Body of pancreas (tissue), 4 donors: ENCODE data around the gene B3GNT2.

ENCODE experiments used
- POLR2A ChIP-seq, 3 donors: fragments of 450-650 bp; IDR thresholded peaks; one replicate each; pipeline ENCODE4 v1.6.1; 2016; ENCODE audit warnings: antibody characterized with exemption in 3 of 3, mild to moderate bottlenecking in 2 of 3
- TF ChIP-seq, protein P1 (sequence below), 7 experiments: fragments of 450-650 bp in 4 of 7; fragments of 200-600 bp in 3 of 7; sonication (generic) in 3 of 7; IDR thresholded peaks; one replicate each; pipeline ENCODE4 v1.5.1; 2016 to 2019; ENCODE audit warnings: antibody characterized with exemption in 7 of 7

DNA sequence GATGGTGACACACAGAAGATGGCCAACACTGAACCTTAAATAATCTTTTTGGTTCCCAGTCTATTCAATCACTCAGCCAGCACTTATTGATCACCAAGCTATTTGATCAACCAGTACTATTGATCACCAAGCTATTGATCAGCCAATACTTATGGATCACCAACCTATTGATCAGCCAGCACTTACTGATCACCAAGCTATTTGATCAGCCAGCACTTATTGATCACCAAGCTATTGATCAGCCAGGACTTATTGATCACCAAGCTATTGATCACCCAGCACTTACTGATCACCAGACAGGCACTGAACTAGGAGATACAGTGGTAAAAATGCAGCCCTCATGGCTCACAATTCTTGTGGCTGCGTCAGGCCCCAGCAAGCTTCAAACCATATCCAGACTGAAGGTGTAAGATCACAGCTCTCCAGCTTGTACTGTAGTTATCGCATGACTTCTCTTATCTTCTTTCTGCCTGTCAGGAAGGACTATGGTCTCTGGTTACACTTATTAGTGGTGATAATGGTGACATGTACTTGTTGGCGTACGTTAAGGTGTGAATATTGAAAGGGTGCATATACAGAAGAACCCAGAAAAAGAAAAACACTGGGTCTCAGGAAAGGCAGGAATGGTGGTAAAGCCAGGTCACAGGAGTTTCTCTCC is 18.4 kb upstream of the B3GNT2 start:
- TF ChIP-seq, protein P1, sequence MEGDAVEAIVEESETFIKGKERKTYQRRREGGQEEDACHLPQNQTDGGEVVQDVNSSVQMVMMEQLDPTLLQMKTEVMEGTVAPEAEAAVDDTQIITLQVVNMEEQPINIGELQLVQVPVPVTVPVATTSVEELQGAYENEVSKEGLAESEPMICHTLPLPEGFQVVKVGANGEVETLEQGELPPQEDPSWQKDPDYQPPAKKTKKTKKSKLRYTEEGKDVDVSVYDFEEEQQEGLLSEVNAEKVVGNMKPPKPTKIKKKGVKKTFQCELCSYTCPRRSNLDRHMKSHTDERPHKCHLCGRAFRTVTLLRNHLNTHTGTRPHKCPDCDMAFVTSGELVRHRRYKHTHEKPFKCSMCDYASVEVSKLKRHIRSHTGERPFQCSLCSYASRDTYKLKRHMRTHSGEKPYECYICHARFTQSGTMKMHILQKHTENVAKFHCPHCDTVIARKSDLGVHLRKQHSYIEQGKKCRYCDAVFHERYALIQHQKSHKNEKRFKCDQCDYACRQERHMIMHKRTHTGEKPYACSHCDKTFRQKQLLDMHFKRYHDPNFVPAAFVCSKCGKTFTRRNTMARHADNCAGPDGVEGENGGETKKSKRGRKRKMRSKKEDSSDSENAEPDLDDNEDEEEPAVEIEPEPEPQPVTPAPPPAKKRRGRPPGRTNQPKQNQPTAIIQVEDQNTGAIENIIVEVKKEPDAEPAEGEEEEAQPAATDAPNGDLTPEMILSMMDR (IDR thresholded peaks at IDR 0.05): no peak
- no peak for TF ChIP-seq POLR2A (IDR thresholded peaks at IDR 0.05)
